ENCODE data around the gene HMMR. TPM values are rescaled to one million over a fixed set of nuclear protein-coding genes. Genes with fewer than 3 reads are reported as not detected.
A peak's percentile ranks its signal among the peaks of the same experiment; 100 is the strongest.
"Not testable (repeated sequence)": the region's sequence is repeated elsewhere in the genome, so short reads cannot be mapped to it uniquely, and the experiment has no call there.

Gene HMMR
- polyA plus RNA-seq (1.5 to 16.2 TPM (median 7.7 TPM) in 3 replicates), polyA minus RNA-seq (0.59 to 5.1 TPM in 2 of 3 replicates, not detected in the other)
- polyA plus RNA-seq (2011; ENCODE audit: low read depth) = 1.3 TPM
- polyA plus RNA-seq (2011; cell fraction: cytosol; rRNA removed) = 2.4 and 3.7 TPM in 2 replicates
- 1.1 and 2.8 TPM in 2 replicates for polyA plus RNA-seq (2011; cell fraction: nucleus; rRNA removed)
- 0.27 and 10.7 TPM in 2 replicates for polyA plus RNA-seq (2012; ENCODE audit: low replicate concordance)
- not detected for polyA minus RNA-seq (2011; cell fraction: cytosol; rRNA and poly(A)+ RNA removed)
- polyA minus RNA-seq (2011; cell fraction: nucleus; rRNA and poly(A)+ RNA removed) = 1.6 and 1.7 TPM in 2 replicates

- no peaks in the 10 kb centered on the region for H3K9me3 ChIP-seq (ENCODE audit: control insufficient read depth, low read depth, low read length)
- FAIRE-seq (no peak), DNase-seq (ENCODE audit: low read depth, low spot score) (no peak)
- H3K9me1 ChIP-seq (ENCODE audit: control insufficient read depth, extremely low read depth, insufficient read depth, low read length) = no peaks in the 10 kb centered on the region
- no peaks in the 10 kb centered on the region for H3K27me3 ChIP-seq (ENCODE audit: control insufficient read depth, extremely low read depth, insufficient read depth, low read length)
- H3K79me2 ChIP-seq (ENCODE audit: control insufficient read depth, insufficient read depth, low read length) = peaks cover 39% of the 10 kb centered on the region
- peak within 1 kb of the TSS; percentile 94 for H2AFZ ChIP-seq (ENCODE audit: control insufficient read depth, low read length)
- H3K36me3 ChIP-seq (ENCODE audit: control insufficient read depth in 2 of 2, extremely low read depth in 1 of 2, insufficient read depth in 2 of 2, low read length in 2 of 2) = no peaks in the 10 kb centered on the region
- H3K27ac ChIP-seq (ENCODE audit: control insufficient read depth, insufficient read depth, low read length) = peak within 1 kb of the TSS; percentile 98
- TF ChIP-seq CTCF (optimal IDR thresholded peaks at IDR 0.05 in 1 of 3, IDR thresholded peaks at IDR 0.05 in 1 of 3, conservative IDR thresholded peaks at IDR 0.05 in 1 of 3; ENCODE audit: extremely low read depth in 1 of 3, insufficient read depth in 2 of 3, low read length in 3 of 3) (no peak), EZH2 (IDR thresholded peaks at IDR 0.05; ENCODE audit: low read length) (no peak)
- H3K4me3 ChIP-seq (ENCODE audit: control insufficient read depth in 2 of 3, extremely low read depth in 1 of 3, insufficient read depth in 2 of 3, low read depth in 1 of 3, low read length in 3 of 3) = peak within 1 kb of the TSS; percentile 70 to 94 (median 90)
- H3K4me1 ChIP-seq (ENCODE audit: control insufficient read depth, extremely low read depth, insufficient read depth, low read length) = peaks cover 5% of the 10 kb centered on the region
- no peaks in the 10 kb centered on the region for H4K20me1 ChIP-seq (ENCODE audit: control insufficient read depth, extremely low read depth, insufficient read depth, low read length)
- peak within 1 kb of the TSS; percentile 93 for H3K9ac ChIP-seq (ENCODE audit: control insufficient read depth, extremely low read depth, insufficient read depth, low read length)
- peak within 1 kb of the TSS; percentile 95 for H3K4me2 ChIP-seq (ENCODE audit: control insufficient read depth, extremely low read depth, insufficient read depth, low read depth, low read length)
- dilution Hi-C loops (cut with MboI; ENCODE audit: extremely low pct_ligation_motif_present, low sequenced_read_pairs) = no loop called here
Measured at GRCh38 chr5:163460562-163461171, at the start of gene HMMR. Gene HMMR, plus strand, starts transcription at chr5:163460632. Its CDS starts 61 bp downstream, at chr5:163460693.

- H3K4me2 ChIP-seq (ENCODE audit: control insufficient read depth, extremely low read depth, insufficient read depth, low read depth, low read length); H2AFZ ChIP-seq (ENCODE audit: control insufficient read depth, low read length); H3K27me3 ChIP-seq (ENCODE audit: control insufficient read depth, extremely low read depth, insufficient read depth, low read length); H3K36me3 ChIP-seq (ENCODE audit: control insufficient read depth in 2 of 2, extremely low read depth in 1 of 2, insufficient read depth in 2 of 2, low read length in 2 of 2); H3K9ac ChIP-seq (ENCODE audit: control insufficient read depth, extremely low read depth, insufficient read depth, low read length); dilution Hi-C loops (cut with MboI; ENCODE audit: extremely low pct_ligation_motif_present, low sequenced_read_pairs); H3K9me1 ChIP-seq (ENCODE audit: control insufficient read depth, extremely low read depth, insufficient read depth, low read length); H3K79me2 ChIP-seq (ENCODE audit: control insufficient read depth, insufficient read depth, low read length); FAIRE-seq; H3K27ac ChIP-seq (ENCODE audit: control insufficient read depth, insufficient read depth, low read length); H3K4me3 ChIP-seq (ENCODE audit: control insufficient read depth in 2 of 3, extremely low read depth in 1 of 3, insufficient read depth in 2 of 3, low read depth in 1 of 3, low read length in 3 of 3); DNase-seq (ENCODE audit: low read depth, low spot score); H3K4me1 ChIP-seq (ENCODE audit: control insufficient read depth, extremely low read depth, insufficient read depth, low read length); H4K20me1 ChIP-seq (ENCODE audit: control insufficient read depth, extremely low read depth, insufficient read depth, low read length); H3K9me3 ChIP-seq (ENCODE audit: control insufficient read depth, low read depth, low read length): not testable (repeated sequence)
Measured at GRCh38 chr5:163415673-163416072, 44.8 kb upstream of the HMMR start.
